ENCODE results near the gene BCAS3. TPM values are rescaled to one million over a fixed set of nuclear protein-coding genes. Genes with fewer than 3 reads are reported as not detected.
A peak's percentile ranks its signal among the peaks of the same experiment; 100 is the strongest.
"Not testable (repeated sequence)": the region's sequence is repeated elsewhere in the genome, so short reads cannot be mapped to it uniquely, and the experiment has no call there.

Gene BCAS3
- total RNA-seq, 1 donor, result 23.7 TPM

GRCh38 chr17:60874772-60875171, 197.1 kb downstream of the BCAS3 start:
- no peak for DNase-seq (ENCODE audit: low read depth)
- no peak overlapping the region for H3K4me3 ChIP-seq (ENCODE audit: low read depth, low read length)
- TF ChIP-seq, protein P1, sequence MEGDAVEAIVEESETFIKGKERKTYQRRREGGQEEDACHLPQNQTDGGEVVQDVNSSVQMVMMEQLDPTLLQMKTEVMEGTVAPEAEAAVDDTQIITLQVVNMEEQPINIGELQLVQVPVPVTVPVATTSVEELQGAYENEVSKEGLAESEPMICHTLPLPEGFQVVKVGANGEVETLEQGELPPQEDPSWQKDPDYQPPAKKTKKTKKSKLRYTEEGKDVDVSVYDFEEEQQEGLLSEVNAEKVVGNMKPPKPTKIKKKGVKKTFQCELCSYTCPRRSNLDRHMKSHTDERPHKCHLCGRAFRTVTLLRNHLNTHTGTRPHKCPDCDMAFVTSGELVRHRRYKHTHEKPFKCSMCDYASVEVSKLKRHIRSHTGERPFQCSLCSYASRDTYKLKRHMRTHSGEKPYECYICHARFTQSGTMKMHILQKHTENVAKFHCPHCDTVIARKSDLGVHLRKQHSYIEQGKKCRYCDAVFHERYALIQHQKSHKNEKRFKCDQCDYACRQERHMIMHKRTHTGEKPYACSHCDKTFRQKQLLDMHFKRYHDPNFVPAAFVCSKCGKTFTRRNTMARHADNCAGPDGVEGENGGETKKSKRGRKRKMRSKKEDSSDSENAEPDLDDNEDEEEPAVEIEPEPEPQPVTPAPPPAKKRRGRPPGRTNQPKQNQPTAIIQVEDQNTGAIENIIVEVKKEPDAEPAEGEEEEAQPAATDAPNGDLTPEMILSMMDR (IDR thresholded peaks at IDR 0.05; ENCODE audit: insufficient read depth, low read depth, low read length), result no peak

GRCh38 chr17:60886731-60887613, 209.3 kb downstream of the BCAS3 start:
- peak overlapping the region; percentile 36 for H3K4me3 ChIP-seq (ENCODE audit: low read depth, low read length)

GRCh38 chr17:60887614-60888028, 210.0 kb downstream of the BCAS3 start:
- TF ChIP-seq, protein P1 (IDR thresholded peaks at IDR 0.05; ENCODE audit: insufficient read depth, low read depth, low read length), result no peak
- H3K4me3 ChIP-seq (ENCODE audit: low read depth, low read length), result peak overlapping the region; percentile 36
- no peak for DNase-seq (ENCODE audit: low read depth)

More at GRCh38 chr17:60886731-60887613, 209.3 kb downstream of the BCAS3 start:
- DNase-seq (ENCODE audit: low read depth), result not testable (repeated sequence)

GRCh38 chr17:60888812-60889709, 211.4 kb downstream of the BCAS3 start:
- H3K4me3 ChIP-seq (ENCODE audit: low read depth, low read length), result no peak overlapping the region
- TF ChIP-seq, protein P1 (IDR thresholded peaks at IDR 0.05; ENCODE audit: insufficient read depth, low read depth, low read length), result no peak
- DNase-seq (ENCODE audit: low read depth), result no peak

DNA sequence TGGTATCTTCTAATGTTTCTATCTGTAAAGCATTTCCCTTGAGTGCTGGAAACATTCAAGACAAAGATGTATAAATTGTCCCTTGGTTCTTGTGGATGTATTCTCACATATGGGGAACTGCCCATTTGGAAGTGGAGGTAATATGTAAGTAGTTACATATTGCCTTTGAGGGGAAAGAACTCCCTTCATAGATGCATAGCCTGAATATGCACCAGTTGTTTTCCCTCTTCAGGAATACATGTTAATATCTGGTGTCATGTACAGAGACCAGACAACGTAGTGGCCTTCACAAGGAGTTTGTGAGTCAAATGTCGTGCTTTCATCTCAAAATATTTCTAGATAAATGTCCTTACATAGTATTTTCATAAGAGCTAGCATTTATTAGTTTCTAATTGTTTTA, 213.5 kb downstream of the BCAS3 start:
- no peak overlapping the region for H3K4me3 ChIP-seq (ENCODE audit: low read depth, low read length)
- TF ChIP-seq, protein P1 (IDR thresholded peaks at IDR 0.05; ENCODE audit: insufficient read depth, low read depth, low read length), result no peak
- DNase-seq (ENCODE audit: low read depth), result no peak

DNA sequence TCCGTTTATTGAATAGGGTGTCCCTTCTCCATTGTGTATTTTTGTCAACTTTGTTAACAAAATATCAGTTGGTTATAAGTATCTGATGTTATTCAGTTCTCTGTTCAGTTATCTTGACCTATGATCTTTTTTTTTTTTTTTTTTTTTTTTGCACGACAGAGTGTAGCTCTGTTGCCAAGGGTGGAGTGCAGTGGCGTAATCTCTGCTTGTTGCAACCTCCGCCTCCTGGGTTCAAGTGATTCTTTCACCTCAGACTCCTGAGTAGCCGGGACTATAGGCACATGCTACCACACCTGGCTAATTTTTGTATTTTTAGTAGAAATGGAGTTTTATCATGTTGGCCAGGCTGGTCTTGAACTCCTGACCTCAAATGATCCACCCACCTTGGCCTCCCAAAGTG, 215.8 kb downstream of the BCAS3 start:
- no peak for DNase-seq (ENCODE audit: low read depth)
- TF ChIP-seq, protein P1 (IDR thresholded peaks at IDR 0.05; ENCODE audit: insufficient read depth, low read depth, low read length), result no peak
- no peak overlapping the region for H3K4me3 ChIP-seq (ENCODE audit: low read depth, low read length)

DNA sequence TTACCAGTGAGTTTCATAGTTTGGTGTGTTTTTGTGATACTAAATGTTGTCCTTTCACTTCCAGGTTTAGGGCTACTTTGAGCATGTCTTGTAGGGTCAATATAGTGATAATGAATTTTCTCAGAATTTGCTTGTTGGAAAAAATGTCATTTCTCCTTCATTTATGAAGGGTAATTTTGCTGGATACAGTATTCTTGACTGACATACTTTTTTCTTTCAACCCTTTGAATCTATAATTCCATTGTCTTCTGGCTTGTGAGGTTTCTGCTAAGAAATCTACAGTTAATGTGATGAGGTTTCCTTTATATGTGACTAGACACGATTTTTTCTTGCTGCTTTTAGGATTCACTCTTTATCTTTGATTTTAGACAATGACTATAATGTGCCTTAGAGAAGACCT, 219.3 kb downstream of the BCAS3 start:
- TF ChIP-seq, protein P1 (IDR thresholded peaks at IDR 0.05; ENCODE audit: insufficient read depth, low read depth, low read length), result no peak
- H3K4me3 ChIP-seq (ENCODE audit: low read depth, low read length), result no peak overlapping the region
- DNase-seq (ENCODE audit: low read depth), result no peak
